ENCODE data around the gene LBHD1. TPM values are rescaled to one million over a fixed set of nuclear protein-coding genes. Genes with fewer than 3 reads are reported as not detected.
"Not testable (repeated sequence)": the region's sequence is repeated elsewhere in the genome, so short reads cannot be mapped to it uniquely, and the experiment has no call there.

LBHD1 gene
- total and polyA plus RNA-seq, 9 donors, result 2.8 to 8.2 (median 6.2) TPM

DNA sequence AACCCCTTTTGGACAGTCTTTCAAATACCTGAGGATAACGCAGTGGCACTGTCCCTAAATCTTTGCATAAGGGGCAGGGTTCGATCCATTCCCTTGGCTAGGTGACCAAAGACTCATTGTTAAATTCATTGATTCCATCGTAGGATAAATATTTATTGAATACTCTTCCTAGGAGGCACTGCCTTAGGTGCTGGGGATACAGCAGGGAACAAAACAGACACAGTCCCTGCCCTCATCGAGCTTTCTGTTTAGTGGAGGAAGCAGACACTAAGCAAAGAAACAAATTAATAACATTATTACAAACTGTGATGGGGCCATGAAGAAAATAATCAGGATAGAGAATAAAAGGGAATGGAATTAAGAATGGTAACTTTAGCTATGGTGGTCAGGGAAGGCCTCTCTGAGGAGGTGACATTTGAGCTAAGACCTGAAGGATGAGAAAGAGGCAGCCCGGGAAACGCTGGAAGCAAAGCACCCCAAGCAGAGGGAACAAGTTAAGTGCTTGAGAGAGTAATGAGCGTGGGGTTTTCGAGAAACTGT is 51.0 kb downstream of the LBHD1 start:
- H3K4me3 ChIP-seq (ENCODE audit: low read length), result peak overlapping the region; percentile 73
- peaks cover 19% of the 10 kb centered on the region for H3K4me1 ChIP-seq (ENCODE audit: control insufficient read depth, insufficient read depth, low read length)
- WGBS (ENCODE audit: insufficient coverage), result 17% methylated on average over 5 of the region's 8 CpGs

DNA sequence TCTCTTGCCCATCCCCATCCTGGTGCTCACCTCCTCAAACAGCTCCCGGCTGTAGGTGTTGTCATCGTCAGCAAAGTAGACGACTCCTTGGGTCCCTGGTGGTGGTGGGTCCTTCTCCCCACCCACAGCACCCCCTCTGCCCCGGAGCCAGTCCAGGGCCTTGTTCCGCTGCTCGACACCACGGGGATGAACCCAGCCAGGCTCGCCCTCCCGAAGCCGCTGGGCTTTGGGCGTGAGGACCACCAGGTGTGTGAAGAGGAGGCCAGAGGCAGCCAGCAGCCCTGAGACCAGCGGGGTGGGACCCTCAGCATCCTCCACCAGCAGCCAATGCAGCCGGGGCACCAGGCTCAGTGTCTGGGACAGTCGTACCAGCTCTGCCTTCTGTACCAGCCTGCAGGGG is 55.1 kb downstream of the LBHD1 start:
- Histone ChIP-seq H3K36me3 (ENCODE audit: control insufficient read depth, insufficient read depth, low read length) (peaks cover 34% of the 10 kb centered on the region), H3K4me1 (ENCODE audit: control insufficient read depth, insufficient read depth, low read length) (peaks cover 22% of the 10 kb centered on the region)
- DNase-seq; H3K27ac ChIP-seq (ENCODE audit: low read length); H3K27me3 ChIP-seq (ENCODE audit: control insufficient read depth, insufficient read depth, low read length); H3K9me3 ChIP-seq (replicated peaks; ENCODE audit: control insufficient read depth, low read depth, low read length); H3K4me3 ChIP-seq (ENCODE audit: low read length): not testable (repeated sequence)
- 83% methylated on average over 9 of the region's 14 CpGs for WGBS (ENCODE audit: insufficient coverage)

More for the DNA sequence above, 51.0 kb downstream of the LBHD1 start:
- Histone ChIP-seq H3K27me3 (ENCODE audit: control insufficient read depth, insufficient read depth, low read length) (no peaks in the 10 kb centered on the region), H3K9me3 (replicated peaks; ENCODE audit: control insufficient read depth, low read depth, low read length) (no peaks in the 10 kb centered on the region), H3K36me3 (ENCODE audit: control insufficient read depth, insufficient read depth, low read length) (peaks cover 33% of the 10 kb centered on the region), H3K27ac (ENCODE audit: low read length) (peak overlapping the region; percentile 96)
- no peak for DNase-seq

DNA sequence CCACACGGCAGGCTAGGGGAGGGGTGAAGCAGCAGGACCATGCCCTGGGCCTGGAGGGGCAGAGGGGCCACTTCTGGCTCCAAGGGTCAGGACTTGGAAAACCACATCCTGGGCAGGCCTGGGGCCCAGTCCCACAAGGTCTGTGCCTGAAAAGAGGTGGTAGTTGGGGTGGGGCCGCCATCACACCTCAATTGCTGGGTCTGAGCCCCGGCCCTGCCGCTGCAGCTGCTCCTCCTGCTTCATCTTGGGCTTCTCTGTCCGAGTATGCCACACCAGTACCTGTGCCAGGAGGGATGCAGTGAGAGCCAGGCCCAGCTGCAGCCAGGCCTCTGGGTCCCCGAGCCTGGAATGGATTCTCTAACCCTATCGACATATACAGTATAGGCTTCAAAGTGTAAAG is 56.5 kb downstream of the LBHD1 start:
- Histone ChIP-seq H3K27ac (ENCODE audit: low read length) (no peak overlapping the region), H3K27me3 (ENCODE audit: control insufficient read depth, insufficient read depth, low read length) (peaks cover 2% of the 10 kb centered on the region), H3K36me3 (ENCODE audit: control insufficient read depth, insufficient read depth, low read length) (peaks cover 36% of the 10 kb centered on the region), H3K4me1 (ENCODE audit: control insufficient read depth, insufficient read depth, low read length) (peaks cover 27% of the 10 kb centered on the region), H3K9me3 (replicated peaks; ENCODE audit: control insufficient read depth, low read depth, low read length) (no peaks in the 10 kb centered on the region), H3K4me3 (ENCODE audit: low read length) (no peak overlapping the region)
- no peak for DNase-seq
- 85% methylated on average over 2 of the region's 7 CpGs for WGBS (ENCODE audit: insufficient coverage)

DNA sequence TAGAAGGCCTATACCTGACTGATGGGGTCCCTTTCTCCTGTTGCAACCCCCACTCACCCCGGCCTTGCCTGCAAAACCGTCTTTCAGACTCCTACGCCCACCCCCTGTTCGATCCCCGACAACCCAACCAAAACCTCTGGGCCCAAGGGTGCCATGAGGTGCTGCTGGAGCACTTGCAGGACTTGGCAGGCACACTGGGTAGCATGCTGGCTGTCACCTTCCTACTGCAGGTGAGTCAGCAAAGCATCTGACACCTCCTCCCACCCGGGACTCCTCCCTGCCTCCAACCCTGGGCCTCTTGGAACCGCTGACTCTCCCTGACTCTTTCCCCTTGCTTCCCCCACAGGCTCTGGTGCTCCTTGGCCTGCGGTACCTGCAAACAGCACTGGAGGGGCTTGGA is 57.8 kb downstream of the LBHD1 start:
- H3K4me1 ChIP-seq (ENCODE audit: control insufficient read depth, insufficient read depth, low read length), result peaks cover 26% of the 10 kb centered on the region
- 58% methylated on average over 6 of the region's 8 CpGs for WGBS (ENCODE audit: insufficient coverage)
- no peaks in the 10 kb centered on the region for H3K9me3 ChIP-seq (replicated peaks; ENCODE audit: control insufficient read depth, low read depth, low read length)
- no peak overlapping the region for H3K4me3 ChIP-seq (ENCODE audit: low read length)
- peaks cover 47% of the 10 kb centered on the region for H3K36me3 ChIP-seq (ENCODE audit: control insufficient read depth, insufficient read depth, low read length)
- peak overlapping the region; percentile 92 for H3K27ac ChIP-seq (ENCODE audit: low read length)
- peaks cover 2% of the 10 kb centered on the region for H3K27me3 ChIP-seq (ENCODE audit: control insufficient read depth, insufficient read depth, low read length)
- DNase-seq, result no peak

DNA sequence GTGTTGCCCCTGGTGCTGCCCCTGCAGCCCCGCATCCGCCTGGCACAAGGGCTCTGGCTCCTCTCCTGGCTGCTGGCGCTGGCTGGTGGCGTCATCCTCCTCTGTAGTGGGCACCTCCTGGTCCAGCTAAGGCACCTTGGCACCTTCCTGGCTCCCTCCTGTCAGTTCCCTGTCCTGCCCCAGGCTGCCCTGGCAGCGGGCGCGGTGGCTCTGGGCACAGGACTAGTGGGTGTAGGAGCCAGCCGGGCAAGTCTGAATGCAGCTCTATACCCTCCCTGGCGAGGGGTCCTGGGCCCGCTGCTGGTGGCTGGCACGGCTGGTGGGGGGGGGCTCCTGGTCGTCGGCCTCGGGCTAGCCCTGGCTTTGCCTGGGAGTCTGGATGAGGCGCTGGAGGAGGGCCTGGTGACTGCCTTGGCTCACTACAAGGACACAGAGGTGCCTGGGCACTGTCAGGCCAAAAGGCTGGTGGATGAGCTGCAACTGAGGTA is 58.7 kb downstream of the LBHD1 start:
- H3K4me3 ChIP-seq (ENCODE audit: low read length), result no peak overlapping the region
- no peaks in the 10 kb centered on the region for H3K9me3 ChIP-seq (replicated peaks; ENCODE audit: control insufficient read depth, low read depth, low read length)
- H3K36me3 ChIP-seq (ENCODE audit: control insufficient read depth, insufficient read depth, low read length), result peaks cover 56% of the 10 kb centered on the region
- WGBS (ENCODE audit: insufficient coverage), result 58% methylated on average over 14 of the region's 15 CpGs
- peaks cover 24% of the 10 kb centered on the region for H3K4me1 ChIP-seq (ENCODE audit: control insufficient read depth, insufficient read depth, low read length)
- H3K27ac ChIP-seq (ENCODE audit: low read length), result peak overlapping the region; percentile 92
- no peak for DNase-seq
- H3K27me3 ChIP-seq (ENCODE audit: control insufficient read depth, insufficient read depth, low read length), result peaks cover 2% of the 10 kb centered on the region

Other genes starting within 250 kb of the LBHD1 start
- gene AHNAK, start 125.5 kb downstream of the LBHD1 start, total RNA-seq, result 378 TPM
- 100 to 1,000 TPM; 203 to 411 (median 313) TPM for gene AHNAK, start 125.5 kb downstream of the LBHD1 start, polyA plus RNA-seq (ENCODE audit: insufficient read depth in 1 of 8, insufficient read length in 8 of 8, low replicate concordance in 1 of 8)
- gene EEF1G, start 98.4 kb downstream of the LBHD1 start, total RNA-seq, result 3,686 TPM
- 1,000 to 10,000 TPM; 2,985 to 3,560 (median 3,353) TPM for gene EEF1G, start 98.4 kb downstream of the LBHD1 start, polyA plus RNA-seq (ENCODE audit: insufficient read depth in 1 of 8, insufficient read length in 8 of 8, low replicate concordance in 1 of 8)
- gene TUT1, start 80.7 kb downstream of the LBHD1 start, total RNA-seq, result 7.8 TPM
- 10 to 100 TPM; 13.9 to 16.9 (median 14.7) TPM for gene TUT1, start 80.7 kb downstream of the LBHD1 start, polyA plus RNA-seq (ENCODE audit: insufficient read depth in 1 of 8, insufficient read length in 8 of 8, low replicate concordance in 1 of 8)
- gene MTA2, start 70.4 kb downstream of the LBHD1 start, total RNA-seq, result 43.3 TPM
- gene MTA2, start 70.4 kb downstream of the LBHD1 start, polyA plus RNA-seq (ENCODE audit: insufficient read depth in 1 of 8, insufficient read length in 8 of 8, low replicate concordance in 1 of 8), result 10 to 100 TPM; 43.8 to 63.7 (median 48.2) TPM
- 10.7 TPM for gene EML3, start 59.5 kb downstream of the LBHD1 start, total RNA-seq
- 10 to 100 TPM; 16.8 to 27.7 (median 20.3) TPM for gene EML3, start 59.5 kb downstream of the LBHD1 start, polyA plus RNA-seq (ENCODE audit: insufficient read depth in 1 of 8, insufficient read length in 8 of 8, low replicate concordance in 1 of 8)
- 3.3 TPM for gene ROM1, start 59.0 kb downstream of the LBHD1 start, total RNA-seq
- gene ROM1, start 59.0 kb downstream of the LBHD1 start, polyA plus RNA-seq (ENCODE audit: insufficient read depth in 1 of 8, insufficient read length in 8 of 8, low replicate concordance in 1 of 8), result 1 to 10 TPM; 1.5 to 4.0 (median 2.5) TPM
- gene B3GAT3, start 50.3 kb downstream of the LBHD1 start, total RNA-seq, result 18.7 TPM
- 10 to 100 TPM; 19.9 to 27.2 (median 22.9) TPM for gene B3GAT3, start 50.3 kb downstream of the LBHD1 start, polyA plus RNA-seq (ENCODE audit: insufficient read depth in 1 of 8, insufficient read length in 8 of 8, low replicate concordance in 1 of 8)
- gene GANAB, start 25.7 kb downstream of the LBHD1 start, total RNA-seq, result 92.8 TPM
- 100 to 1,000 TPM; 131 to 226 (median 179) TPM for gene GANAB, start 25.7 kb downstream of the LBHD1 start, polyA plus RNA-seq (ENCODE audit: insufficient read depth in 1 of 8, insufficient read length in 8 of 8, low replicate concordance in 1 of 8)
- 7.1 TPM for gene INTS5, start 19.0 kb downstream of the LBHD1 start, total RNA-seq
- 10 to 100 TPM in 7 of 8 donors, 1 to 10 TPM in 1; 9.4 to 13.8 (median 12.8) TPM for gene INTS5, start 19.0 kb downstream of the LBHD1 start, polyA plus RNA-seq (ENCODE audit: insufficient read depth in 1 of 8, insufficient read length in 8 of 8, low replicate concordance in 1 of 8)
- 33.4 TPM for gene C11orf98, start 7.1 kb downstream of the LBHD1 start, total RNA-seq
- gene C11orf98, start 7.1 kb downstream of the LBHD1 start, polyA plus RNA-seq (ENCODE audit: insufficient read depth in 1 of 8, insufficient read length in 8 of 8, low replicate concordance in 1 of 8), result 10 to 100 TPM; 34.9 to 40.9 (median 37.8) TPM
- gene CSKMT, start 7.0 kb downstream of the LBHD1 start, total RNA-seq, result 7.6 TPM
- gene CSKMT, start 7.0 kb downstream of the LBHD1 start, polyA plus RNA-seq (ENCODE audit: insufficient read depth in 1 of 8, insufficient read length in 8 of 8, low replicate concordance in 1 of 8), result 1 to 10 TPM; 2.6 to 5.0 (median 3.8) TPM
- 8.9 TPM for gene UQCC3, start 594 bp downstream of the LBHD1 start, total RNA-seq
- gene UQCC3, start 594 bp downstream of the LBHD1 start, polyA plus RNA-seq (ENCODE audit: insufficient read depth in 1 of 8, insufficient read length in 8 of 8, low replicate concordance in 1 of 8), result 1 to 10 TPM; 6.5 to 8.1 (median 7.9) TPM
- gene UBXN1, start 6.8 kb upstream of the LBHD1 start, total RNA-seq, result 81.6 TPM
- 100 to 1,000 TPM; 155 to 170 (median 162) TPM for gene UBXN1, start 6.8 kb upstream of the LBHD1 start, polyA plus RNA-seq (ENCODE audit: insufficient read depth in 1 of 8, insufficient read length in 8 of 8, low replicate concordance in 1 of 8)
- gene LRRN4CL, start 17.3 kb upstream of the LBHD1 start, total RNA-seq, result 31.6 TPM
- gene LRRN4CL, start 17.3 kb upstream of the LBHD1 start, polyA plus RNA-seq (ENCODE audit: insufficient read depth in 1 of 8, insufficient read length in 8 of 8, low replicate concordance in 1 of 8), result 10 to 100 TPM; 13.7 to 21.2 (median 16.3) TPM
- gene BSCL2, start 35.2 kb upstream of the LBHD1 start, total RNA-seq, result 26.5 TPM
- 10 to 100 TPM; 18.7 to 26.1 (median 21.5) TPM for gene BSCL2, start 35.2 kb upstream of the LBHD1 start, polyA plus RNA-seq (ENCODE audit: insufficient read depth in 1 of 8, insufficient read length in 8 of 8, low replicate concordance in 1 of 8)
- not detected for gene GNG3, start 35.4 kb upstream of the LBHD1 start, total RNA-seq
- 1 to 10 TPM in 1 of 8 donors, under 1 TPM in 7; 0.28 to 1.5 (median 0.48) TPM for gene GNG3, start 35.4 kb upstream of the LBHD1 start, polyA plus RNA-seq (ENCODE audit: insufficient read depth in 1 of 8, insufficient read length in 8 of 8, low replicate concordance in 1 of 8)
- 8.6 TPM for gene HNRNPUL2, start 55.2 kb upstream of the LBHD1 start, total RNA-seq
- gene HNRNPUL2, start 55.2 kb upstream of the LBHD1 start, polyA plus RNA-seq (ENCODE audit: insufficient read depth in 1 of 8, insufficient read length in 8 of 8, low replicate concordance in 1 of 8), result 10 to 100 TPM; 41.0 to 67.5 (median 49.4) TPM
- gene TTC9C, start 56.2 kb upstream of the LBHD1 start, total RNA-seq, result 29.5 TPM
- 10 to 100 TPM; 27.1 to 35.4 (median 29.3) TPM for gene TTC9C, start 56.2 kb upstream of the LBHD1 start, polyA plus RNA-seq (ENCODE audit: insufficient read depth in 1 of 8, insufficient read length in 8 of 8, low replicate concordance in 1 of 8)
- gene ZBTB3, start 81.9 kb upstream of the LBHD1 start, total RNA-seq, result 8.0 TPM
- gene ZBTB3, start 81.9 kb upstream of the LBHD1 start, polyA plus RNA-seq (ENCODE audit: insufficient read depth in 1 of 8, insufficient read length in 8 of 8, low replicate concordance in 1 of 8), result 1 to 10 TPM; 3.4 to 5.6 (median 4.1) TPM
- gene POLR2G, start 89.3 kb upstream of the LBHD1 start, total RNA-seq, result 115 TPM
- 100 to 1,000 TPM in 2 of 8 donors, 10 to 100 TPM in 6; 83.0 to 115 (median 91.1) TPM for gene POLR2G, start 89.3 kb upstream of the LBHD1 start, polyA plus RNA-seq (ENCODE audit: insufficient read depth in 1 of 8, insufficient read length in 8 of 8, low replicate concordance in 1 of 8)
- 17.6 TPM for gene TAF6L, start 99.1 kb upstream of the LBHD1 start, total RNA-seq
- gene TAF6L, start 99.1 kb upstream of the LBHD1 start, polyA plus RNA-seq (ENCODE audit: insufficient read depth in 1 of 8, insufficient read length in 8 of 8, low replicate concordance in 1 of 8), result 10 to 100 TPM; 12.7 to 21.5 (median 17.0) TPM
- gene TMEM179B, start 115.1 kb upstream of the LBHD1 start, total RNA-seq, result 22.1 TPM
- 10 to 100 TPM; 24.4 to 33.8 (median 29.8) TPM for gene TMEM179B, start 115.1 kb upstream of the LBHD1 start, polyA plus RNA-seq (ENCODE audit: insufficient read depth in 1 of 8, insufficient read length in 8 of 8, low replicate concordance in 1 of 8)
- 17.2 TPM for gene TMEM223, start 119.7 kb upstream of the LBHD1 start, total RNA-seq
- 10 to 100 TPM; 15.3 to 19.0 (median 16.3) TPM for gene TMEM223, start 119.7 kb upstream of the LBHD1 start, polyA plus RNA-seq (ENCODE audit: insufficient read depth in 1 of 8, insufficient read length in 8 of 8, low replicate concordance in 1 of 8)
- 24.3 TPM for gene NXF1, start 133.2 kb upstream of the LBHD1 start, total RNA-seq
- gene NXF1, start 133.2 kb upstream of the LBHD1 start, polyA plus RNA-seq (ENCODE audit: insufficient read depth in 1 of 8, insufficient read length in 8 of 8, low replicate concordance in 1 of 8), result 10 to 100 TPM; 60.5 to 73.1 (median 66.9) TPM
- 26.8 TPM for gene STX5, start 159.8 kb upstream of the LBHD1 start, total RNA-seq
- gene STX5, start 159.8 kb upstream of the LBHD1 start, polyA plus RNA-seq (ENCODE audit: insufficient read depth in 1 of 8, insufficient read length in 8 of 8, low replicate concordance in 1 of 8), result 10 to 100 TPM; 29.7 to 43.2 (median 36.0) TPM
- gene TEX54, start 160.6 kb upstream of the LBHD1 start, total RNA-seq, result not detected
- gene TEX54, start 160.6 kb upstream of the LBHD1 start, polyA plus RNA-seq (ENCODE audit: insufficient read depth in 1 of 8, insufficient read length in 8 of 8, low replicate concordance in 1 of 8), result not detected
- 41.8 TPM for gene WDR74, start 167.3 kb upstream of the LBHD1 start, total RNA-seq
- 10 to 100 TPM; 28.3 to 40.9 (median 34.1) TPM for gene WDR74, start 167.3 kb upstream of the LBHD1 start, polyA plus RNA-seq (ENCODE audit: insufficient read depth in 1 of 8, insufficient read length in 8 of 8, low replicate concordance in 1 of 8)
- gene SLC3A2, start 208.6 kb upstream of the LBHD1 start, total RNA-seq, result 41.8 TPM
- 10 to 100 TPM; 38.1 to 55.4 (median 43.0) TPM for gene SLC3A2, start 208.6 kb upstream of the LBHD1 start, polyA plus RNA-seq (ENCODE audit: insufficient read depth in 1 of 8, insufficient read length in 8 of 8, low replicate concordance in 1 of 8)
- 0.04 TPM for gene CHRM1, start 249.1 kb upstream of the LBHD1 start, total RNA-seq
- under 1 TPM in 5 of 8 donors, not detected in 3; 0.05 to 0.87 (median 0.23) TPM for gene CHRM1, start 249.1 kb upstream of the LBHD1 start, polyA plus RNA-seq (ENCODE audit: insufficient read depth in 1 of 8, insufficient read length in 8 of 8, low replicate concordance in 1 of 8)